Measurements from ENCODE around the gene PRKAR1B.
"Not testable (repeated sequence)": the region's sequence is repeated elsewhere in the genome, so short reads cannot be mapped to it uniquely, and the experiment has no call there.

PRKAR1B gene

GRCh38 chr7:653829-654764 lies 73.0 kb downstream of the PRKAR1B start:
- H3K27me3 ChIP-seq (ENCODE audit: insufficient read depth, low read length): no peaks in the 10 kb centered on the region
- no peak overlapping the region for H3K9ac ChIP-seq (ENCODE audit: low read depth, low read length)
- H3K4me1 ChIP-seq (ENCODE audit: insufficient read depth, low read length): no peaks in the 10 kb centered on the region
- H3K9me3 ChIP-seq (ENCODE audit: insufficient read depth, low read depth, low read length): peaks cover 22% of the 10 kb centered on the region
- no peak overlapping the region for H3K4me3 ChIP-seq (ENCODE audit: low read length)
- peaks cover 24% of the 10 kb centered on the region for H3K36me3 ChIP-seq (ENCODE audit: insufficient read depth, low read depth, low read length)
- no peak overlapping the region for H3K27ac ChIP-seq (ENCODE audit: low read length)

- H3K27ac ChIP-seq (ENCODE audit: low read length): no peak overlapping the region
- H3K9me3 ChIP-seq (ENCODE audit: insufficient read depth, low read depth, low read length): peaks cover 22% of the 10 kb centered on the region
- no peaks in the 10 kb centered on the region for H3K27me3 ChIP-seq (ENCODE audit: insufficient read depth, low read length)
- no peaks in the 10 kb centered on the region for H3K4me1 ChIP-seq (ENCODE audit: insufficient read depth, low read length)
- H3K36me3 ChIP-seq (ENCODE audit: insufficient read depth, low read depth, low read length): peaks cover 21% of the 10 kb centered on the region; the same call in 1 of the 2 replicates
- H3K9ac ChIP-seq (ENCODE audit: low read depth, low read length): no peak overlapping the region
- H3K4me3 ChIP-seq (ENCODE audit: low read length): no peak overlapping the region
These were observed 74.2 kb downstream of the PRKAR1B start for GRCh38 chr7:652881-653280.

DNA sequence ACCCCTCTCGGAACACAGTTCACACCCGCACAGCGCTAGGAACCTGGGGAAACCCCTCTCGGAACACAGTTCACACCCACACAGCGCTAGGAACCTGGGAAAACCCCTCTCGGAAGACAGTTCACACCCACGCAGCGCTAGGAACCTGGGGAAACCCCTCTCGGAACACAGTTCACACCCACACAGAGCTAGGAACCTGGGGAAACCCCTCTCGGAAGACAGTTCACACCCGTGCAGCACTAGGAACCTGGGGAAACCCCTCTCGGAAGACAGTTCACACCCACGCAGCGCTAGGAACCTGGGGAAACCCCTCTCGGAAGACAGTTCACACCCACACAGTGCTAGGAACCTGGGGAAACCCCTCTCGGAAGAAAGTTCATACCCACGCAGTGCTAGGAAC lies 74.9 kb downstream of the PRKAR1B start:
- peaks cover 21% of the 10 kb centered on the region; the same call in 1 of the 2 replicates for H3K36me3 ChIP-seq (ENCODE audit: insufficient read depth, low read depth, low read length)
- not testable (repeated sequence) for H3K27ac ChIP-seq (ENCODE audit: low read length); H3K4me3 ChIP-seq (ENCODE audit: low read length); H3K27me3 ChIP-seq (ENCODE audit: insufficient read depth, low read length); H3K4me1 ChIP-seq (ENCODE audit: insufficient read depth, low read length); H3K9ac ChIP-seq (ENCODE audit: low read depth, low read length)
- H3K9me3 ChIP-seq (ENCODE audit: insufficient read depth, low read depth, low read length): peaks cover 22% of the 10 kb centered on the region

DNA sequence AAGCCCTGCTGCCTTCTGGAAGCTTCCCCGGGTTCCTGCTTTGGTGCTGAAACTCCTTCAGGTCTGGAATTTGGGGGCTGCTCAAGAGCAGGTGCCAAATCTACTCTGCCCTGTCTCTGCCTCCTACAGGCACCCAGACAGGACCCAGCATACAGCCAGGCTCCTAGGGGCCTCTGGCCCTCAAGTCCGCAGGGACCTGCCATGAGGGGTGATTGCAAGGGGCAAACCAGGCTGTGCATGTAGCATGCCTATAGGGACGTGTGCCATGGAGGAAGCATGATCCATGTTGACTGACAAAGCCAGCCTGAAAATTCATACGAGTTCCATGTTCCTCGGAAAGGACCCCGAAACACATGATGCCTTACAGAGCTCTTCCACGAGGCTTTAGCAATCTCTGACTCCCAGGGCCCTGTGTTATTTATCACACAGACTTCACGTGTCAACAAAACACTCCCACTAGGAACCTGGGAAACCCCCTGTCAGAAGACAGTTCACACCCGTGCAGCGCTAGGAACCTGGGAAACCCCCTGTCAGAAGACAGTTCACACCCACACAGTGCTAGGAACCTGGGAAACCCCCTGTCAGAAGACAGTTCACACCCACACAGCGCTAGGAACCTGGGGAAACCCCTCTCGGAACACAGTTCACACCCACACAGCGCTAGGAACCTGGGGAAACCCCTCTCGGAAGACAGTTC lies 75.9 kb downstream of the PRKAR1B start:
- H3K9me3 ChIP-seq (ENCODE audit: insufficient read depth, low read depth, low read length): peaks cover 22% of the 10 kb centered on the region
- H3K36me3 ChIP-seq (ENCODE audit: insufficient read depth, low read depth, low read length): peaks cover 13% of the 10 kb centered on the region; the same call in 1 of the 2 replicates
- H3K4me1 ChIP-seq (ENCODE audit: insufficient read depth, low read length): no peaks in the 10 kb centered on the region
- H3K9ac ChIP-seq (ENCODE audit: low read depth, low read length): no peak overlapping the region
- H3K4me3 ChIP-seq (ENCODE audit: low read length): no peak overlapping the region
- H3K27ac ChIP-seq (ENCODE audit: low read length): no peak overlapping the region
- no peaks in the 10 kb centered on the region for H3K27me3 ChIP-seq (ENCODE audit: insufficient read depth, low read length)

- Histone ChIP-seq H3K27me3 (ENCODE audit: insufficient read depth, low read length) (no peaks in the 10 kb centered on the region), H3K9ac (ENCODE audit: low read depth, low read length) (no peak overlapping the region), H3K36me3 (ENCODE audit: insufficient read depth, low read depth, low read length) (peaks cover 8% of the 10 kb centered on the region; the same call in 1 of the 2 replicates), H3K27ac (ENCODE audit: low read length) (no peak overlapping the region), H3K4me1 (ENCODE audit: insufficient read depth, low read length) (no peaks in the 10 kb centered on the region), H3K9me3 (ENCODE audit: insufficient read depth, low read depth, low read length) (peaks cover 22% of the 10 kb centered on the region), H3K4me3 (ENCODE audit: low read length) (no peak overlapping the region)
These were observed 76.6 kb downstream of the PRKAR1B start for GRCh38 chr7:650339-651031.

GRCh38 chr7:646951-647350 lies 80.1 kb downstream of the PRKAR1B start:
- H3K27me3 ChIP-seq (ENCODE audit: insufficient read depth, low read length): no peaks in the 10 kb centered on the region
- H3K36me3 ChIP-seq (ENCODE audit: insufficient read depth, low read depth, low read length): no peaks in the 10 kb centered on the region
- no peak overlapping the region for H3K4me3 ChIP-seq (ENCODE audit: low read length)
- no peak overlapping the region for H3K9ac ChIP-seq (ENCODE audit: low read depth, low read length)
- no peaks in the 10 kb centered on the region for H3K4me1 ChIP-seq (ENCODE audit: insufficient read depth, low read length)
- H3K9me3 ChIP-seq (ENCODE audit: insufficient read depth, low read depth, low read length): no peaks in the 10 kb centered on the region
- H3K27ac ChIP-seq (ENCODE audit: low read length): no peak overlapping the region

GRCh38 chr7:646487-646886 lies 80.6 kb downstream of the PRKAR1B start:
- no peaks in the 10 kb centered on the region for H3K9me3 ChIP-seq (ENCODE audit: insufficient read depth, low read depth, low read length)
- H3K9ac ChIP-seq (ENCODE audit: low read depth, low read length): no peak overlapping the region
- H3K27me3 ChIP-seq (ENCODE audit: insufficient read depth, low read length): no peaks in the 10 kb centered on the region
- no peaks in the 10 kb centered on the region for H3K4me1 ChIP-seq (ENCODE audit: insufficient read depth, low read length)
- H3K27ac ChIP-seq (ENCODE audit: low read length): no peak overlapping the region
- no peak overlapping the region for H3K4me3 ChIP-seq (ENCODE audit: low read length)
- no peaks in the 10 kb centered on the region for H3K36me3 ChIP-seq (ENCODE audit: insufficient read depth, low read depth, low read length)

DNA sequence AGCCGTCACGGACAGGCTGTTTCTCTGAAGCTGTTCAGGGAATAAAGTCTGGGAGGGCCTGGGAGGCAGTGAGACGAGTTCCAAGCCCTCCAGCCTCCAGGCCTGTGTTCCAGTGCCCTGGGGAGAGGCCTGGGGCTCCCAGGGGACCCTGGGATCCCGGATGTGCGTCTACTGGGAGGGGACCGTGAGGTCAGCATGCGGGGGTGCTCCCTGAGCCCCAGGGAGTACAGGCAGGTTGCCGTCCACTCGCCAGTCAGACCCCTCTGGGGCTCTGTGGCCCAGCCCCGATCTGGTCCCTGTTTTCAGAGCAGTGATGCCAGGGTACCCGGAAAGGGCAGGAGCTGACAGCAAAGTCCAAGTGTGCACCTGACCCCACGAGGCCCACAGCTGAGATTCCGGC lies 81.5 kb downstream of the PRKAR1B start:
- no peaks in the 10 kb centered on the region for H3K9me3 ChIP-seq (ENCODE audit: insufficient read depth, low read depth, low read length)
- no peaks in the 10 kb centered on the region for H3K27me3 ChIP-seq (ENCODE audit: insufficient read depth, low read length)
- H3K27ac ChIP-seq (ENCODE audit: low read length): no peak overlapping the region
- no peaks in the 10 kb centered on the region for H3K4me1 ChIP-seq (ENCODE audit: insufficient read depth, low read length)
- H3K9ac ChIP-seq (ENCODE audit: low read depth, low read length): no peak overlapping the region
- H3K4me3 ChIP-seq (ENCODE audit: low read length): no peak overlapping the region
- H3K36me3 ChIP-seq (ENCODE audit: insufficient read depth, low read depth, low read length): no peaks in the 10 kb centered on the region

- no peaks in the 10 kb centered on the region for H3K9me3 ChIP-seq (ENCODE audit: insufficient read depth, low read depth, low read length)
- no peak overlapping the region for H3K4me3 ChIP-seq (ENCODE audit: low read length)
- no peaks in the 10 kb centered on the region for H3K4me1 ChIP-seq (ENCODE audit: insufficient read depth, low read length)
- no peaks in the 10 kb centered on the region for H3K36me3 ChIP-seq (ENCODE audit: insufficient read depth, low read depth, low read length)
- no peak overlapping the region for H3K27ac ChIP-seq (ENCODE audit: low read length)
- no peak overlapping the region for H3K9ac ChIP-seq (ENCODE audit: low read depth, low read length)
- no peaks in the 10 kb centered on the region for H3K27me3 ChIP-seq (ENCODE audit: insufficient read depth, low read length)
These were observed 82.4 kb downstream of the PRKAR1B start for GRCh38 chr7:644381-645305.

GRCh38 chr7:641966-642365 lies 85.1 kb downstream of the PRKAR1B start:
- Histone ChIP-seq H3K9ac (ENCODE audit: low read depth, low read length) (no peak overlapping the region), H3K27ac (ENCODE audit: low read length) (no peak overlapping the region), H3K4me1 (ENCODE audit: insufficient read depth, low read length) (no peaks in the 10 kb centered on the region), H3K27me3 (ENCODE audit: insufficient read depth, low read length) (no peaks in the 10 kb centered on the region), H3K4me3 (ENCODE audit: low read length) (no peak overlapping the region), H3K9me3 (ENCODE audit: insufficient read depth, low read depth, low read length) (no peaks in the 10 kb centered on the region), H3K36me3 (ENCODE audit: insufficient read depth, low read depth, low read length) (no peaks in the 10 kb centered on the region)

DNA sequence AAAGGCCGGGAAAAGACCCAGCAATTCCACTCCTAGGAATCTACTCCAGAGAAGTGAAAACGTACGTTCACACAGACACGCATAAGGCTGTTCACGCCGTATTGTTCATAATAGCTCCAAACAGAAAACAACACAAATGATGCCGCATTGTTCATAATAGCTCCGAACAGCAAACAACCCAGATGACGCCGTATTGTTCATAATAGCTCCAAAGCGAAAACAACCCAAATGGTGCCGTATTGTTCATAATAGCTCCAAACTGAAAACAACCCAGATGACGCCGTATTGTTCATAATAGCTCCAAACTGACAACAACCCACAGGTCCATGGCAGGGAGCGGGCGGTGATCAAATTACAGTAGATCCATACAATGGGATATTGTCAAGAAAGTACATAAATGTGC lies 85.8 kb downstream of the PRKAR1B start:
- H3K4me1 ChIP-seq (ENCODE audit: insufficient read depth, low read length): no peaks in the 10 kb centered on the region
- H3K27ac ChIP-seq (ENCODE audit: low read length): no peak overlapping the region
- no peaks in the 10 kb centered on the region for H3K36me3 ChIP-seq (ENCODE audit: insufficient read depth, low read depth, low read length)
- H3K9ac ChIP-seq (ENCODE audit: low read depth, low read length): no peak overlapping the region
- no peaks in the 10 kb centered on the region for H3K27me3 ChIP-seq (ENCODE audit: insufficient read depth, low read length)
- no peaks in the 10 kb centered on the region for H3K9me3 ChIP-seq (ENCODE audit: insufficient read depth, low read depth, low read length)
- H3K4me3 ChIP-seq (ENCODE audit: low read length): no peak overlapping the region

Measured in iPS-20b (cell line).